HG03159 (cell line): ENCODE results near the gene SCART1.
"Not testable (repeated sequence)": the region's sequence is repeated elsewhere in the genome, so short reads cannot be mapped to it uniquely, and the experiment has no call there.

ENCODE experiments used
- ATAC-seq: cut with Tn5 transposase; IDR thresholded peaks from one replicate; pipeline ENCODE4 v1.9.1; 2021; ENCODE audit warnings: mild to moderate bottlenecking, moderate library complexity; ENCODE audit not compliant: unreplicated experiment

SCART1 gene

DNA sequence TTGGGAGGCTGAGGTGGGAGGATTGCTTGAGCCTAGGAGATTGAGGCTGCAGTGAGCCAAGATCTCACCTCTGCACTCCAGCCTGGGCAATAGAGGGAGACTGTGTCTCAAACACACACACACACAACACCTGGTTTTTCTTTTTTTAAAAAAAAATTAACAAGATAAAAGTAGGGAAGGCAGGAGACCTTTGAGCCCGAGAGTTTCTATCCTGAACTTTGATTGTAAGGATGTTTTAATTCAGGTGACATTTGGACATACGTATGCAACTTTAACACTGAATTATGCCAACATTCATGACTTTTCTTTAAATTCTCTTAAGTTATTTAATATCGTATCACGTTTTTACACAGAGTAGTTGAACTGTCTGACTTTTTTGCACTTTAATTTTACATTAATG lies 61.7 kb downstream of the SCART1 start:
- ATAC-seq = no peak

- no peak for ATAC-seq
Measured at GRCh38 chr10:133516057-133516456, 62.3 kb downstream of the SCART1 start.

DNA sequence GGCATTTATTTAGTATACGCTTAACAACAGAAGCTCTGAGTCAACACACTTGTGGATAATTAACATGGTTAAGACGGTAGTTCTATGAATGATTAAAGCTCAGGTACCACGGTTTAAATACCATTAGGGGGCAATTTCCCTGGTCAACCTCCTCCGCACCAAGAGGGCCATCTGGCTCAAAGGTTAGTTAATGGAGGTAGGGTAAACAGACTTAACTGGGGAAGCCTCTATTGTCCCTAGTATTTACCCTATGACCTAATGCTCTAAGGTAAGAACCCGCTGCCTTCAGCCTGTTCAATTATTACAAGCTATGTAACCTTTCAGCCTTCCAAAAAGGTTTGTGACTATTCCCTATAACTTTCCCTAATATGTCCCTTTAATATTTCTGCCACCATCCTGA lies 64.8 kb downstream of the SCART1 start:
- ATAC-seq = not testable (repeated sequence)
